ENCODE data around the gene NGB. TPM values are rescaled to one million over a fixed set of nuclear protein-coding genes. Genes with fewer than 3 reads are reported as not detected.
"Not testable (repeated sequence)": the region's sequence is repeated elsewhere in the genome, so short reads cannot be mapped to it uniquely, and the experiment has no call there.

NGB gene, protein sequence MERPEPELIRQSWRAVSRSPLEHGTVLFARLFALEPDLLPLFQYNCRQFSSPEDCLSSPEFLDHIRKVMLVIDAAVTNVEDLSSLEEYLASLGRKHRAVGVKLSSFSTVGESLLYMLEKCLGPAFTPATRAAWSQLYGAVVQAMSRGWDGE
- total RNA-seq (2014; rRNA removed; shearing (Covaris generic)): not detected in 2 replicates

DNA sequence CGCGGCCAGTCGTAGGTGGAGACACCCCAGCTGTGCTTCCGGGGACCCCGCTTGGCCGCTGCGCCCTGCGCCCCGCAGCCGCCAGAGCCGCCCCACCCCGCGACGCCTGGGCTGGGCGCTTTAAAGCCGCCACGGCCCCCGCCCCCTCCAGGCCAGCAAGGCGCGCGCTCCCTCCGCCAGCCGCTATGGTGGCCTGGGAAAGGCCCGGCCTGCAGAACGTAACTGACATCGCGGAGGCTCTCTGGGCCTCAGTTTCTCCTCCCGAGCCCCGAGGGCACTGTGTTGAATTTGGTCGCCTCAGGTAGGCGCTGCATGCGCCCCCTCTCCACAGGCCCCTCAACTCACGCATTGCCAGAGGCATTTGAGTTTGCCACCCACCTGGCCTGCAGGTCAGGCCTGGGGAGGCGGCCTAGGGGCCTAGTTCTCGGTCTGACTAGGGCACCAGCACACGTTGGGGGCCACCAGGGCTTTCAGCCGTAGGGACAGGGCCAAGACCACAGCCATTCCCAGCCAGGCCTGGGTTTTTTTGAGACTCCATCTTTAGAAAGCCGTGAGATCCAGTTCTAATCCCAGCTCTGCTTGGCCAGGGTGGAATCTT is at the start of gene NGB:
TSS of gene NGB (minus strand) at position 94 of the 598 bp plus-strand sequence. CDS start 269 bp downstream, outside the sequence.
- H3K27ac ChIP-seq: no peak within 1 kb of the TSS
- 0 out of 2 replicates have a peak, but pooled peaks cover 2% of the 10 kb centered on the region for H3K4me1 ChIP-seq
- no peaks in the 10 kb centered on the region for H3K36me3 ChIP-seq
- H3K9me3 ChIP-seq (replicated peaks): no peaks in the 10 kb centered on the region
- no peak for DNase-seq
- H3K4me3 ChIP-seq: no peak within 1 kb of the TSS
- H3K27me3 ChIP-seq: no peaks in the 10 kb centered on the region

DNA sequence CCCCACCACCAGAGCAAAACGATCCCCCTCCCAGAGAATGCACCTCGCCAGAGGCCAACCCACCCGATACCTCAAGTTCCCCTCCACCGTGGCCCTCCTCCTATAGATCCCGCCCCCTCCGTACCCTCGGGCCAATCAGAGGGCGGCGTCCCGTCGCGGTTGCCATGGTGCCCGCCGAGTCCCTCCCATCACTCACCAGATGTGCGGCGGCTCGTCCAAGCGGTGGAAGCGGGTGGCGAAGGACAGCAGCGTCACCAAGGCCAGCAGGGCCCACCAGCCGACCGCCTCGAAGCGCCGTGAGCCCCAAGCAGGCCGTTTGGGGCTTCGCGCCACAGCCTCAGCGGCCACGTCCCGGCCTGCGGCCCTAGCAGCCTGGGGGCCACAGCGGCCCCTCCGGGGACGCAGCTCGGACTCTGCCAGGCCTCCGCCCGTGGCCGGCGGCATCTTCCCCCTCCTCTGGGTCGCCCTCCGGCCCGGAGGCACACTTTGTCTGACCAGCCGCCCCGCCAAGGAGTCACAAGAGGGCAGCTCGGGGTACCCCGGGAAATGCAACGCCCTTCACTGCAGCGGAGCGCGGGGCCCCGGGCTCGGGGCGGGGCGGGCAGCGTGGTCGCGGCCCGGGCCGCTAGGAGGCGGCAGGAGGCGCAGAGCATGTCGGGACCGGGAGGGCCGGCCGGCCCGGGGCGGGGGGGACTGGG is 49.4 kb upstream of the NGB start, which contains the start of gene POMT2:
TSS of gene POMT2 (minus strand) at position 646 of the 698 bp plus-strand sequence. CDS start at position 444, 202 bp downstream.
- DNase-seq: peak; percentile 92 to 94
- Histone ChIP-seq H3K36me3 (no peaks in the 10 kb centered on the region), H3K9me3 (replicated peaks) (no peaks in the 10 kb centered on the region), H3K27me3 (no peaks in the 10 kb centered on the region), H3K27ac (peak within 1 kb of the TSS; percentile 93), H3K4me3 (peak within 1 kb of the TSS; percentile 97), H3K4me1 (peaks cover 38% of the 10 kb centered on the region)

DNA sequence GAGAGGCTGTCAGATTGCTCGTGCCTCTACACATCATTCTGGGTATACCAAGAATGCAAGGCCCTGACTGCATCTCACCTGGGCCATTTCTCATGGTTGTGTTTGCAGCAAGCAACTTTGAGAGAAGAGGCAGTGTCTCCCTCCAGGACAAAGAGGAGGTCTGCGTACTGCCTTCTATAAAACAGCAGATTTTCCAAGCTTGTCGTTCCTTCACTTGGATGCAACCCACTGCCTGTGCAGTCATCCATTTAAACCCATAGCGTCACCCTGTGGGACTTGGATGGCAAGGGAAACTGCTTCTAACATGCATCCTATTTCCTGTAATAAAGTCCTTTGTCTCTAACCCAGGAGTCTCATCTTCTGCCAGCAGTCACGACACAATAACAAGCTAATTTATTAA is 48.4 kb upstream of the NGB start:
- no peaks in the 10 kb centered on the region for H3K27me3 ChIP-seq
- DNase-seq: peak in 1 of 2 experiments; percentile 36
- peaks cover 48% of the 10 kb centered on the region for H3K4me1 ChIP-seq
- H3K4me3 ChIP-seq: peak overlapping the region; percentile 97
- no peaks in the 10 kb centered on the region for H3K9me3 ChIP-seq (replicated peaks)
- H3K27ac ChIP-seq: no peak overlapping the region
- H3K36me3 ChIP-seq: no peaks in the 10 kb centered on the region

DNA sequence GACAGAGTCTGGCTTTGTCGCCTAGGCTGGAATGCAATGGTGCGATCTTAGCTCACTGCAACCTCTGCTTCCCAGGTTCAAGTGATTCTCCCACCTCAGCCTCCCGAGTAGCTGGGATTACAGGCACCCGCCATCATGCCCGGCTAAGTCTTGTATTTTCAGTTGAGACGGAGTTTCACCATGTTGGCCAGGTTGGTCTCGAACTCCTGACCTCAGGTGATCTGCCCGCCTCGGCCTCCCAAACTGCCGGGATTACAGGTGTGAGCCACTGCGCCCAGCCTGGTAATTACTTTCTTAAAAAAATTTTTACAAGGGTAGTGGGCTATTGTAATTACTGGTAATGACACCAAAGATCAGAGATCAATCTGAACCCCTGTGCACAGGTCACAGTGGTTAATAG is 47.8 kb upstream of the NGB start:
- H3K27ac ChIP-seq; H3K4me3 ChIP-seq; H3K36me3 ChIP-seq; H3K27me3 ChIP-seq; DNase-seq; H3K9me3 ChIP-seq (replicated peaks): not testable (repeated sequence)
- peaks cover 54% of the 10 kb centered on the region for H3K4me1 ChIP-seq

DNA sequence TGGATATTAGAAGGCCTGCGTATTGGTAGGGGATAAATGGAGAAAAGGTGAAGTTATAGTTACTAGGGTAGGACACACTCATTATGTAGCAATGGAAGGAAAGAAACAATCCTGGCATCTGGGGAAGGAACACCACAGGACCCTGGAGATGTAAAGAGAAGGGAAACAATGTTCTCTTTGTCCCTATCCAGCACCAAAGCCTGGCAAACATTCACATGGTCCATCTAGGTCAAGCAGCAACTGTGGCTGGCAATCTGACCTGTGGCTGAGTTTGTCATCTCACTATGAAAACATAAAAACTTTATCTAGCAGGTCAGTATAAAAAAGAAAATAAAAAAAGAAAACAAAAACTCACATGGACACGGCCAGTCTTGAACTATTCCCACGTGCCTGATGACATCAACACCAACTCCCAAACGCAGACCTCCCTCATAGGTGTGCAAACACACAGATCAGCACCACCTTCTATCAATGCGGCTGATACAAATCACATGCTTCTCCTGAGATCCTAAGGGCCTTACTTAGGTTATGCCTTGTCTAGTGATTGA is 47.1 kb upstream of the NGB start:
- Histone ChIP-seq H3K36me3 (no peaks in the 10 kb centered on the region), H3K9me3 (replicated peaks) (no peaks in the 10 kb centered on the region), H3K4me1 (peaks cover 61% of the 10 kb centered on the region), H3K27ac (peak overlapping the region; percentile 27), H3K4me3 (no peak overlapping the region), H3K27me3 (no peaks in the 10 kb centered on the region)
- DNase-seq: peak; percentile 37 to 68

DNA sequence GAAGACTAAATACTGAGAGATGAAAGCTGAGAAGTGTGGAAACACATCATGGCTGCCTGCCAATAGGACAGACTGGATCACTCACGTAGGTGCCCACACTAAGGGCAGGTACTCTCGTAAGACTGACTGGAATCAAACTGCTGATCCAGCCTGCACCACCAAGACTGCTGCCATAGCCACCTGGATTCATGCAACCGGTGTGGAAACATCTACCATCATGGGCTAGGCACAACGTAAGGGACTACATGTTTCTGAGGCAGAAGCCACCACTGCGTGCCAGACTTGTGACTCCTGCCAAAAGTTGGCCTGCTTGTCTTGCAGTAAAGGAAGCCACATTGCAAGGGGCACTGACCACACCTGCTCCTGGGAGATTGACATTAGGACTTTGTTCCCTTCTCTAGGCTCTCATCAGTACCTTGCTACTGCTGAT is 45.9 kb upstream of the NGB start:
- no peak for DNase-seq
- peaks cover 59% of the 10 kb centered on the region for H3K4me1 ChIP-seq
- no peak overlapping the region for H3K4me3 ChIP-seq
- no peaks in the 10 kb centered on the region for H3K27me3 ChIP-seq
- no peak overlapping the region for H3K27ac ChIP-seq
- no peaks in the 10 kb centered on the region for H3K36me3 ChIP-seq
- no peaks in the 10 kb centered on the region for H3K9me3 ChIP-seq (replicated peaks)

DNA sequence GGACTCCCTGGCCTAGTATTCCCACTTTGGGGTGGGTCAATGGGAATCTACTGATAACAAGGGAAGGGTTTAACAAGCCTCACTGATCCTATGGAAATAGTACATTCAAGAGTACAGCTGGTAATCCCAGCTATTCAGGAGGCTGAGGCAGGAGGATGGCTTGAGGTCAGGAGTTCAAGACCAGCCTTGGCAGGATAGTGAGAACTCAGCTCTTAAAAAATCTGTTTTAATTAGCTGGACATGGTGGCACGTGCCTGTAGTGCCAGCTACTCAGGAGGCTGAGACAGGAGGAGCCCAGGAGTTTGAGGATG is 45.1 kb upstream of the NGB start:
- H3K9me3 ChIP-seq (replicated peaks): no peaks in the 10 kb centered on the region
- DNase-seq: no peak
- no peaks in the 10 kb centered on the region for H3K36me3 ChIP-seq

DNA sequence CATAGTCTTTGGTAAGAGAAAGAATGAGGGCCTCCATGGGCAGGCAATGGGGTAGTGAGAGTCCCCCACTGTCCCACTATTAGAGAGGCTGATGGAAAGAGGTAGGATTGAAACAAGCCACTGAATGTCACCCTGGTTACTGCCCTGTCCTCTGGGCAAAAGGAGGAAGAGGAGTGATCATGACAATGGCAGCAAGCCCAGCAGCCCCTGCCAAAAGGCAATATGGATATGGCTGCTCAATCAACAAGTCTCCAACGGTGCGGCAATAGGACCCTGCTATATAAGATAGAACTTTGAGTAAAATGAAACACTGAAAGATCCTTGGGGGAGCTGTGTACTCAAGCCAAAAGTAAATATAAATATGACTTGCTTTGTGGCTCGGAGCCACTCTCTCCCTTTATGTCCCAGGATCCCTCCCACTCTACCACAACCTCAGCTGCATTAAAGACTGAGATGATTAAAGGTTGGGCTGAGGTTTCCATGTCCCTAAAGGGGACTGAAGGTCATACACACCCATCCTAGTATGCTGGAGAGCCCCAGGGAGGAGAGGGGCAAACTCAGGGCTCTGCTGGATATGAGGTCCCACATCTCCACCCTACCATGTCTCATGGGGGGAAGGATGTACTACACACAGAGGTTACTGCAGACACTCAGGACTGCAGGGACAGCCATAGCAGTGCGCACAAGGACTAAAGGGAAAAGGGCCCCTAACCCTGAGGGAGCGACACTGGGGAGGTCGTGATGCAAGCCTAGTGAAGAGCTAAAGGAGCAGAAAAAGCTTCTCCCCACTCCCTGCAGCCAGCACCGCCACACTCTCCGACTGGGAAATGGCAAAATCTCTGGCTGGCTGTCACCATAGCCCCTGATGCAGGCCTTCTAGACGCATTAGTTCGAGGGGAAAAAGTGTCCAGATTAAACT is 43.8 kb upstream of the NGB start:
- no peak overlapping the region for H3K4me3 ChIP-seq
- H3K9me3 ChIP-seq (replicated peaks): no peaks in the 10 kb centered on the region
- no peaks in the 10 kb centered on the region for H3K36me3 ChIP-seq
- DNase-seq: peak in 1 of 2 experiments; percentile 17
- peaks cover 57% of the 10 kb centered on the region for H3K4me1 ChIP-seq
- H3K27ac ChIP-seq: peak overlapping the region; percentile 56; the same call in 1 of the 2 replicates
- H3K27me3 ChIP-seq: no peaks in the 10 kb centered on the region

More for the DNA sequence above, 45.1 kb upstream of the NGB start:
- Histone ChIP-seq H3K27me3 (no peaks in the 10 kb centered on the region), H3K4me1 (peaks cover 58% of the 10 kb centered on the region), H3K4me3 (no peak overlapping the region), H3K27ac (peak overlapping the region; percentile 56)

DNA sequence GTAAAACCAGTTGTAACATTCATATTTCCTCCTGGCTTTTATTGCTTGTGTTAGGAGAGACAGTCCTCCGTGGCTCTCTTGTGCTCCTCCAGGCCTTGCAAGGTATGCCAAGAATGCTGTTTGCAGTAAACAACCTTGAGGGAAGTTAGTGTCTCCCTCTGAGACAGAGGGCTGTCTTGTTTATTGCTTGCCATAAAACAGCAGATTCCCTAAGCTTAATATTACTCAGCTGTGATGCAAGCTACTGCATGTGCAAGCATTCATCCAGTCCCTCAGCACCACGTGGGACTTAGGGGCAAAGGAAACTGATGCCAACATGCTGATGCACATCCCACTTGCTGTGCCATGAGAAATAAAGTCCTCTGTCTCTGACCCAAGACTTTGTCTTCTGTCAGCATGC is 43.0 kb upstream of the NGB start:
- no peak for DNase-seq
- Histone ChIP-seq H3K36me3 (no peaks in the 10 kb centered on the region), H3K27me3 (no peaks in the 10 kb centered on the region), H3K27ac (no peak overlapping the region), H3K4me3 (no peak overlapping the region), H3K9me3 (replicated peaks) (no peaks in the 10 kb centered on the region), H3K4me1 (peaks cover 54% of the 10 kb centered on the region)

DNA sequence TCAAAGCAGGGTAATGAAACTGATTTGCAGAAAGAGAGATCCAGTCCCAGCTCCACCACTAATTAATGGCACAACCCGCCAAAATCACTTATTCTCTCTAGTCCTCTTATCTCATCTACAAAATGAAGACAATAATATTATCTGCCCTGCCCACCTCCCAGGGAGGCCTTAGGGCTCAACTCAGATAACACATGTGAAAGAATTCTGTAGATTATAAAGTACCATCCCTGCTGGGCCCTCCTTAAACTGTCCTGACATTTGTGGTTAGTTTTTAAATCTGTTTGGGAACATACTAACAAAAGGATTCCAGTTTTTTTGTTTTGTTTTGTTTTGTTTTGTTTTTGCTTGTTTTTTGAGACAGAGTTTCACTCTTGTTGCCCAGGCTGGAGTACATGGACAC is 42.4 kb upstream of the NGB start:
- Histone ChIP-seq H3K27ac (no peak overlapping the region), H3K4me1 (peaks cover 56% of the 10 kb centered on the region), H3K9me3 (replicated peaks) (no peaks in the 10 kb centered on the region), H3K27me3 (no peaks in the 10 kb centered on the region), H3K4me3 (no peak overlapping the region), H3K36me3 (0 out of 2 replicates have a peak, but pooled peaks cover 4% of the 10 kb centered on the region)
- DNase-seq: no peak

DNA sequence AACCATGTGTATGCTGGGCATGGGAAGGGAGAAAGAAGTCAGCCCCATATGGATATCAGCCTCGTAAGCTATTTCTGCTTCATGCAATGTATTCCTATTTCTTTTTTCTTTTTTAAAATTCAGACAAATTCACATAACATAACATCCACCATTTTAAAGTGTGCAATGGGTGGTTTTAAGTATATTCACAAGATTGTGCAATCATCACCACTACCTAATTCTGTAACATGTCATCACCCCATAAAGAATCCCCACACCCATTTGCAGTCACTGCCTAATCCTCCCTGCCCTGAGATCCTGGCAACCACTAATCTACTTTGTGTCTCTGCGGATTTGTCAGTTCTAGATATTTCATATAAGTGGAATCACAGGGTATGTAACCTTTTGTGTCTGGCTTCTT is 40.2 kb upstream of the NGB start:
- Histone ChIP-seq H3K27me3 (no peaks in the 10 kb centered on the region), H3K9me3 (replicated peaks) (no peaks in the 10 kb centered on the region), H3K4me3 (no peak overlapping the region), H3K36me3 (0 out of 2 replicates have a peak, but pooled peaks cover 4% of the 10 kb centered on the region), H3K4me1 (peaks cover 54% of the 10 kb centered on the region), H3K27ac (no peak overlapping the region)
- DNase-seq: no peak

DNA sequence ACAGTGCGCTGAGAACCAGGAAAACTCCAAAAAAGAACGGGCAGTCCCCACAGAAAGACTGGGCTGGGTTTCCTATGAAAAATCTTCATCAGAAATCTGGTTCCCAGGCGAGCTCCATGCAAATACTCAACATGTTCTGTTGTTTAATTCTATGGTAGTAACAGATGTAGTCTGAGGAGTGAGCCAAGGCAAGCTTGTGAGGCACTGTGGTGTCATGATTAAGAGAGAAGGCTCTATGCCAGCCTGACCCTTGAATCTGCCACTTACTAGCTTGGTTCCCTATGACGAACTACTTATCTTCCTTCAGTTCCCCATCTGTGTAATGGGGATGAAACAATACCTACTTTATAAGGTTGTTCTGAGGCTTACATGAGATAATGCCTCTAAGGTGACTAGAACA is 39.0 kb upstream of the NGB start:
- H3K27ac ChIP-seq: no peak overlapping the region
- no peak overlapping the region for H3K4me3 ChIP-seq

DNA sequence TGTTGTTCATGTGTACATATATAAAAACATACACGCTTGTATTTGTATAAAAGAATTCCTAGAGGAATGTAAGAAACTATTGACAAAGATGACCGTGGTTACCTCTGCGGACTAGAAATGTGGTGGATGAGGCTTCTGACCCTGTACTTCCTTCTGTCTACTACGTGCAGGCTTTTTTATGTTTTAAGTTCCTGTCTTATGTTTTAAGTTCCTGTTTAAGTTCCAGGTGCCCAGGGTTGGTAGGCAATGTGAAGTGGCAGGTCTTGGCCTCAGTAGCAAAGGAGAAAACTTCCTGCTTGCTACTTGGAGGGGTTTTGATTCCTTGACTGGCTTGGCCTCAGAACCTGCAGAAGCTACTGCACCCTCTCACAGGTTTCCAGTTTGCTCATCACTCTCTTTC is 38.1 kb upstream of the NGB start:
- Histone ChIP-seq H3K4me3 (no peak overlapping the region), H3K36me3 (0 out of 2 replicates have a peak, but pooled peaks cover 8% of the 10 kb centered on the region), H3K9me3 (replicated peaks) (no peaks in the 10 kb centered on the region), H3K27ac (no peak overlapping the region), H3K4me1 (peaks cover 54% of the 10 kb centered on the region), H3K27me3 (no peaks in the 10 kb centered on the region)
- DNase-seq: no peak

More for the DNA sequence above, 39.0 kb upstream of the NGB start:
- Histone ChIP-seq H3K36me3 (0 out of 2 replicates have a peak, but pooled peaks cover 8% of the 10 kb centered on the region), H3K9me3 (replicated peaks) (no peaks in the 10 kb centered on the region), H3K4me1 (peaks cover 54% of the 10 kb centered on the region), H3K27me3 (no peaks in the 10 kb centered on the region)
- DNase-seq: no peak

DNA sequence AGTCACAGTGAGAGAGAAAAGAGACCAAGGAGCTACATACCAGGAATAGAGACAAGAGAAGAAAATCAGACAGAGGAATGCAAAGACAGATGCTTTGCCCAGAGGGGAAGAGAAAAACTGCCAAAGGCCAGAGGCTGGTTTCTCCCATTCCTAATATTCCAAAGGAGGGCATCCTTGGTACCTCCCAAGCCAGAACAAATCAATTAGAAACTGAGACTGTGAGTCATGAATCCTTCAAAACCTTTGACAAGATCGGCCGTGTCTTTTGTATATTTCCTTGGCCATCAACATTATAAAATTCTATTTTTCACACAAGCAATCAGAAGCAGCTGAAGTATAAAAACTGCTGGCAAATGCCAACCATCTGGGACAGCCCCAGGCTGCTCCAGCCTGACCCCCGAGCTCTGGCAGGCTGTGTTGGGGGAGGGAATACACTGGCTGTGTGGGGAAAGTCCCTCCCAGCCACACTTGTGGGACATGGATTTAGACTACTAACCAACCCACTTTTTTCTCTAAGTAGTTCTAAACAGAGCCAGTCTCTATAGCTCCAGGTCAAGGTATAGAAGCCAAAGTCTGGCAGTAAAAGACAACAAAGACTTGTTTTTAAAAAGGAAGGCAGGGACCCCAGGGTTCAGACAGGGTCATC is 36.0 kb upstream of the NGB start:
- H3K9me3 ChIP-seq (replicated peaks): no peaks in the 10 kb centered on the region
- H3K4me1 ChIP-seq: peaks cover 56% of the 10 kb centered on the region
- peak; percentile 84 to 86 for DNase-seq
- H3K27ac ChIP-seq: peak overlapping the region; percentile 100
- no peaks in the 10 kb centered on the region for H3K27me3 ChIP-seq
- H3K36me3 ChIP-seq: 0 out of 2 replicates have a peak, but pooled peaks cover 8% of the 10 kb centered on the region
- H3K4me3 ChIP-seq: peak overlapping the region; percentile 16

All from SJCRH30 (cell line).